Breast epithelium (tissue), 3 donors: ENCODE results near the gene SMAD7.

ENCODE experiments used
- CTCF ChIP-seq, 3 donors: fragments of 450-650 bp; IDR thresholded peaks; one replicate each; pipeline ENCODE4 v1.5.1; 2016 to 2017; ENCODE audit warnings: antibody characterized with exemption in 3 of 3, mild to moderate bottlenecking in 3 of 3, moderate library complexity in 3 of 3
- POLR2A ChIP-seq: fragments of 450-650 bp; IDR thresholded peaks from one replicate; pipeline ENCODE4 v1.6.1; 2016; ENCODE audit warnings: antibody characterized with exemption, mild to moderate bottlenecking, moderate library complexity
- POLR2AphosphoS5 ChIP-seq, 3 donors: sonication (generic); formaldehyde crosslinking; IDR thresholded peaks; one replicate each; pipeline ENCODE4 v1.6.1; 2017; ENCODE audit warnings: antibody characterized with exemption in 3 of 3

GRCh38 chr18:48939205-48940097 is 11.3 kb downstream of the SMAD7 start:
- TF ChIP-seq CTCF (IDR thresholded peaks at IDR 0.05) (no peak), POLR2A (no peak), POLR2AphosphoS5 (IDR thresholded peaks at IDR 0.05) (no peak)
